T-cell (primary cell): ENCODE measurements around the gene HK1. TPM values are rescaled to one million over a fixed set of nuclear protein-coding genes. Genes with fewer than 3 reads are reported as not detected.

ENCODE experiments used
- ATAC-seq, 4 experiments: fragments of 200-7000 bp in 3 of 4; fragments of 150-1000 bp in 1 of 4; cut with Tn5 transposase; replicated peaks in 1 of 4; 1 replicate in 3 of 4; 2 replicates in 1 of 4; pipeline ENCODE4 v1.10.0; 2021; ENCODE audit warnings: moderate library complexity in 3 of 4, mild to moderate bottlenecking in 2 of 4, moderate number of reproducible peaks in 1 of 4
- CTCF ChIA-PET, 2 donors: fragments of 300-600 bp; sonication (Branson Sonifier 250); formaldehyde crosslinking; loops; one replicate each; lab custom pipeline; 2022; ENCODE audit warnings: antibody characterized with exemption in 2 of 2; lab: Charles Lee
- POLR2A ChIA-PET, 2 donors: fragments of 300-600 bp; sonication (Branson Sonifier 250); formaldehyde crosslinking; loops; one replicate each; lab custom pipeline; 2022; ENCODE audit warnings: antibody characterized with exemption in 2 of 2; lab: Charles Lee
- DNase-seq, 35 experiments: peaks; one replicate each; pipeline versions ENCODE4 v3.0.0 to v3.0.0-alpha.2; 2013 to 2023
- H3K27ac ChIP-seq: one replicate; pipeline ENCODE4 v1.5.1; 2013; ENCODE audit warnings: low read length
- H3K27me3 ChIP-seq, 2 experiments: replicated peaks in 1 of 2; 1 replicate in 1 of 2; 2 replicates in 1 of 2; pipeline versions ENCODE4 v1.6.1 to v1.7.0; 2013; ENCODE audit warnings: low read length in 1 of 2, mixed read lengths in 1 of 2; ENCODE audit not compliant: control insufficient read depth in 2 of 2, insufficient read depth in 2 of 2; ENCODE audit errors: extremely low read depth in 1 of 2
- H3K36me3 ChIP-seq, 2 donors: 1 replicate in 1 of 2; 2 replicates in 1 of 2; pipeline versions ENCODE4 v1.6.1 to v1.7.0; 2013; ENCODE audit warnings: low read length in 1 of 2; ENCODE audit not compliant: control insufficient read depth in 2 of 2, insufficient read depth in 1 of 2; ENCODE audit errors: extremely low read depth in 1 of 2
- H3K4me1 ChIP-seq, 2 experiments: 1 replicate in 1 of 2; 2 replicates in 1 of 2; pipeline versions ENCODE4 v1.6.1 to v1.7.0; 2013; ENCODE audit warnings: low read length in 2 of 2, mixed read lengths in 1 of 2; ENCODE audit not compliant: insufficient read depth in 2 of 2, control insufficient read depth in 1 of 2; ENCODE audit errors: extremely low read depth in 1 of 2
- H3K4me3 ChIP-seq, 2 donors: 1 replicate in 1 of 2; 2 replicates in 1 of 2; pipeline versions ENCODE4 v1.5.1 to v1.7.0; 2013; ENCODE audit warnings: mild to moderate bottlenecking in 2 of 2, low read length in 1 of 2, moderate library complexity in 1 of 2; ENCODE audit not compliant: control insufficient read depth in 1 of 2; ENCODE audit errors: extremely low read depth in 1 of 2
- H3K9me3 ChIP-seq: 2 replicates; pipeline ENCODE4 v1.7.0; 2013
- H3K27ac Mint-ChIP-seq, 2 donors: one replicate each; pipeline ENCODE4 v1.8.0; 2020 to 2021; ENCODE audit warnings: mild to moderate bottlenecking in 2 of 2, mixed read lengths in 2 of 2
- H3K27me3 Mint-ChIP-seq, 2 donors: one replicate each; pipeline ENCODE4 v1.8.0; 2021 to 2022; ENCODE audit warnings: mixed read lengths in 2 of 2
- H3K36me3 Mint-ChIP-seq: one replicate; pipeline ENCODE4 v1.8.0; 2021; ENCODE audit warnings: mixed read lengths
- H3K4me1 Mint-ChIP-seq, 3 donors: one replicate each; pipeline ENCODE4 v1.8.0; 2020 to 2022; ENCODE audit warnings: mixed read lengths in 3 of 3, mild to moderate bottlenecking in 1 of 3
- H3K4me3 Mint-ChIP-seq, 3 donors: one replicate each; pipeline ENCODE4 v1.8.0; 2020 to 2022; ENCODE audit warnings: mild to moderate bottlenecking in 3 of 3, mixed read lengths in 3 of 3, moderate library complexity in 3 of 3
- H3K9me3 Mint-ChIP-seq, 3 donors: one replicate each; pipeline ENCODE4 v1.8.0; 2020 to 2022; ENCODE audit warnings: mixed read lengths in 3 of 3
- WGBS: methylation state at CpG from one replicate; pipeline ENCODE4 v1.1.5; 2013; ENCODE audit warnings: missing lambda C conversion rate; ENCODE audit not compliant: insufficient coverage; 5-methylcytosine and 5-hydroxymethylcytosine counted together
- total RNA-seq, 35 experiments: library from RNA in 6 of 35; stranded (reverse) in 6 of 35; fragments of 120-200 nt in 1 of 35; gene quantifications; one replicate each; pipeline versions ENCODE4 v1.2.1 to v1.2.4 and lab custom pipeline; 2013 to 2026

HK1 gene
- total RNA-seq, 5 donors from 2014 or later (not counting 1 experiment from before 2014, with no cell fraction given), result 66.3 to 85.5 (median 83.6) TPM

DNA sequence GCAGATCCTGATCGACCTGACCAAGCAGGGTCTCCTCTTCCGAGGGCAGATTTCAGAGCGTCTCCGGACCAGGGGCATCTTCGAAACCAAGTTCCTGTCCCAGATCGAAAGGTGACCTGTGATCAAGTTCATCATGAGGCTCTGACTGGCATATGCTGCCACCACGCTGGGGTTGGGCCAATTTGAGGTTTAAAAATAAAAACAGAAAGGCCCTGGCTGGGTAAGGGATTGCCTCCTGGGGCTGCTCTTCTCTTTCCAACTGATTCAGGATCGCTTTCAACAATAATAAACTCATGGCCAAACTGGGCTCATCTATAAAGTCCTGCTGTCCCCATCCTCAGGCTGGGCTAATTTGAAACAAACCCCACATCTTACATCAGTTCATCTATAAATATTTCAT, 17.1 kb upstream of the HK1 start:
- H3K36me3 ChIP-seq, result peaks cover 3 to 4% of the 10 kb centered on the region in 2 donors
- H3K4me3 Mint-ChIP-seq, result no peak overlapping the region
- H3K27ac Mint-ChIP-seq, result no peak overlapping the region
- ChIA-PET POLR2A (no interaction called here), CTCF (no interaction called here)
- H3K9me3 ChIP-seq, result no peaks in the 10 kb centered on the region
- no peak overlapping the region for H3K27ac ChIP-seq
- no peaks in the 10 kb centered on the region for H3K27me3 ChIP-seq
- DNase-seq, result no peak
- WGBS, result 100% methylated on average over 6 of the region's 8 CpGs
- H3K4me3 ChIP-seq, result no peak overlapping the region
- no peaks in the 10 kb centered on the region for H3K27me3 Mint-ChIP-seq
- H3K4me1 ChIP-seq, result no peaks in the 10 kb centered on the region
- H3K4me1 Mint-ChIP-seq, result peaks cover 0 to 7% (median 3%) of the 10 kb centered on the region in 3 donors
- ATAC-seq, result no peak
- peaks cover 14% of the 10 kb centered on the region for H3K36me3 Mint-ChIP-seq
- no peaks in the 10 kb centered on the region for H3K9me3 Mint-ChIP-seq

GRCh38 chr10:69262292-69262751, 16.0 kb upstream of the HK1 start:
- no peak overlapping the region for H3K27ac ChIP-seq
- CTCF ChIA-PET, result interaction anchor here in 1 of 2 donors (0.7 kb wide), 1 partner anchor 48 kb away, joined by 3 read pairs; no protein-coding TSS in a partner anchor
- no peak overlapping the region for H3K4me3 ChIP-seq
- Mint-ChIP-seq H3K27ac (no peak overlapping the region), H3K4me1 (peaks cover 0 to 7% (median 3%) of the 10 kb centered on the region in 3 donors), H3K36me3 (peaks cover 11% of the 10 kb centered on the region), H3K27me3 (no peaks in the 10 kb centered on the region), H3K4me3 (no peak overlapping the region), H3K9me3 (no peaks in the 10 kb centered on the region)
- POLR2A ChIA-PET, result interaction anchor here in 1 of 2 donors (0.7 kb wide), 1 partner anchor 23 kb away, joined by 3 read pairs; no protein-coding TSS in a partner anchor
- ATAC-seq, result no peak
- H3K36me3 ChIP-seq, result peaks cover 0 to 3% of the 10 kb centered on the region in 2 donors
- no peaks in the 10 kb centered on the region for H3K9me3 ChIP-seq
- no CpG with 5 or more reads among the region's 3 CpGs for WGBS
- peaks cover 0 to 4% of the 10 kb centered on the region in 2 experiments for H3K27me3 ChIP-seq
- H3K4me1 ChIP-seq, result no peaks in the 10 kb centered on the region
- no peak for DNase-seq

GRCh38 chr10:69265521-69265920, 12.8 kb upstream of the HK1 start:
- Mint-ChIP-seq H3K27me3 (no peaks in the 10 kb centered on the region), H3K36me3 (no peaks in the 10 kb centered on the region), H3K9me3 (no peaks in the 10 kb centered on the region), H3K4me3 (no peak overlapping the region), H3K4me1 (peaks cover 0 to 7% (median 3%) of the 10 kb centered on the region in 3 donors), H3K27ac (no peak overlapping the region)
- peaks cover 0 to 4% of the 10 kb centered on the region in 2 experiments for H3K27me3 ChIP-seq
- H3K9me3 ChIP-seq, result no peaks in the 10 kb centered on the region
- H3K27ac ChIP-seq, result no peak overlapping the region
- no peaks in the 10 kb centered on the region for H3K4me1 ChIP-seq
- H3K36me3 ChIP-seq, result no peaks in the 10 kb centered on the region
- CTCF ChIA-PET, result no interaction called here
- no peak for DNase-seq
- 94% methylated on average over 11 of the region's 17 CpGs for WGBS
- H3K4me3 ChIP-seq, result no peak overlapping the region
- POLR2A ChIA-PET, result no interaction called here
- ATAC-seq, result no peak

GRCh38 chr10:69268761-69269416, 9.4 kb upstream of the HK1 start:
- H3K27ac Mint-ChIP-seq, result no peak overlapping the region

GRCh38 chr10:69269761-69270160, 8.5 kb upstream of the HK1 start:
- H3K27ac Mint-ChIP-seq, result no peak overlapping the region
- no peaks in the 10 kb centered on the region for H3K27me3 Mint-ChIP-seq
- ATAC-seq (no peak), DNase-seq (no peak)
- Histone ChIP-seq H3K4me3 (no peak overlapping the region), H3K27me3 (peaks cover 0 to 4% of the 10 kb centered on the region in 2 experiments), H3K27ac (no peak overlapping the region), H3K9me3 (no peaks in the 10 kb centered on the region), H3K36me3 (no peaks in the 10 kb centered on the region), H3K4me1 (no peaks in the 10 kb centered on the region)
- ChIA-PET CTCF (no interaction called here), POLR2A (no interaction called here)
- no peak overlapping the region for H3K4me3 Mint-ChIP-seq
- peaks cover 6 to 7% (median 6%) of the 10 kb centered on the region in 3 donors for H3K4me1 Mint-ChIP-seq
- 86% methylated on average over 1 of the region's 2 CpGs for WGBS
- H3K9me3 Mint-ChIP-seq, result no peaks in the 10 kb centered on the region
- H3K36me3 Mint-ChIP-seq, result no peaks in the 10 kb centered on the region

More at GRCh38 chr10:69268761-69269416, 9.4 kb upstream of the HK1 start:
- no peaks in the 10 kb centered on the region for H3K36me3 ChIP-seq
- Mint-ChIP-seq H3K9me3 (no peaks in the 10 kb centered on the region), H3K4me3 (no peak overlapping the region), H3K36me3 (no peaks in the 10 kb centered on the region), H3K4me1 (peaks cover 6 to 7% (median 6%) of the 10 kb centered on the region in 3 donors), H3K27me3 (no peaks in the 10 kb centered on the region)
- ATAC-seq, result no peak
- H3K4me3 ChIP-seq, result no peak overlapping the region
- no peak for DNase-seq
- CTCF ChIA-PET, result interaction anchor here (0.7 kb wide), 2 partner anchors 49 to 58 kb away, joined by 3 read pairs; no protein-coding TSS in a partner anchor
- H3K9me3 ChIP-seq, result no peaks in the 10 kb centered on the region
- H3K27ac ChIP-seq, result no peak overlapping the region
- peaks cover 0 to 4% of the 10 kb centered on the region in 2 experiments for H3K27me3 ChIP-seq
- H3K4me1 ChIP-seq, result no peaks in the 10 kb centered on the region
- 87% methylated on average over 8 of the region's 14 CpGs for WGBS
- POLR2A ChIA-PET, result no interaction called here

- H3K4me1 ChIP-seq, result no peaks in the 10 kb centered on the region
- H3K36me3 ChIP-seq, result no peaks in the 10 kb centered on the region
- POLR2A ChIA-PET, result no interaction called here
- no peaks in the 10 kb centered on the region for H3K9me3 Mint-ChIP-seq
- H3K27me3 Mint-ChIP-seq, result no peaks in the 10 kb centered on the region
- no peak overlapping the region for H3K27ac Mint-ChIP-seq
- DNase-seq (no peak), ATAC-seq (no peak)
- no CpG with 5 or more reads among the region's 3 CpGs for WGBS
- no peak overlapping the region for H3K4me3 Mint-ChIP-seq
- CTCF ChIA-PET, result interaction anchor here in 1 of 2 donors (0.6 kb wide), 2 partner anchors 29 to 721 kb away, joined by 3 read pairs; no protein-coding TSS in a partner anchor
- H3K9me3 ChIP-seq, result no peaks in the 10 kb centered on the region
- no peak overlapping the region for H3K4me3 ChIP-seq
- peaks cover 0 to 4% of the 10 kb centered on the region in 2 experiments for H3K27me3 ChIP-seq
- no peak overlapping the region for H3K27ac ChIP-seq
- H3K36me3 Mint-ChIP-seq, result no peaks in the 10 kb centered on the region
- H3K4me1 Mint-ChIP-seq, result peaks cover 6 to 7% (median 6%) of the 10 kb centered on the region in 3 donors
These were observed 7.3 kb upstream of the HK1 start for GRCh38 chr10:69270990-69271389.
